Gastroesophageal sphincter (tissue), 3 donors: Measurements from ENCODE around the gene SMARCAL1.

Source experiments
- CTCF ChIP-seq, 4 experiments: fragments of 200-600 bp in 2 of 4; fragments of 450-650 bp in 2 of 4; sonication (generic) in 1 of 4; IDR thresholded peaks; one replicate each; pipeline ENCODE4 v1.5.1; 2017 to 2019; ENCODE audit warnings: antibody characterized with exemption in 4 of 4, mild to moderate bottlenecking in 2 of 4, moderate library complexity in 2 of 4
- POLR2A ChIP-seq, 2 donors: fragments of 450-650 bp; IDR thresholded peaks; one replicate each; pipeline ENCODE4 v1.6.1; 2017; ENCODE audit warnings: antibody characterized with exemption in 2 of 2, mild to moderate bottlenecking in 2 of 2, moderate library complexity in 1 of 2
- POLR2AphosphoS5 ChIP-seq: sonication (generic); formaldehyde crosslinking; IDR thresholded peaks from one replicate; pipeline ENCODE4 v1.6.1; 2017; ENCODE audit warnings: antibody characterized with exemption

GRCh38 chr2:216520112-216520511 is 107.8 kb downstream of the SMARCAL1 start:
- TF ChIP-seq POLR2AphosphoS5, result no peak
- TF ChIP-seq CTCF (IDR thresholded peaks at IDR 0.05), result no peak
- no peak for TF ChIP-seq POLR2A (IDR thresholded peaks at IDR 0.05)
